Body of pancreas (tissue), 4 donors: ENCODE measurements around the gene KIF1A. TPM values are rescaled to one million over a fixed set of nuclear protein-coding genes. Genes with fewer than 3 reads are reported as not detected.

Experiments
- ATAC-seq: fragments of 150-250 bp; one replicate; pipeline ENCODE4 v1.9.1; 2016
- DNase-seq, 4 donors: peaks; one replicate each; pipeline ENCODE4 v3.0.0-alpha.2; 2019
- H3K27ac ChIP-seq, 4 donors: fragments of 200-600 bp; sonication (generic); 1 replicate in 3 of 4; 2 replicates in 1 of 4; pipeline versions ENCODE4 v1.5.1 to v1.6.1; 2016 to 2019; ENCODE audit warnings: mild to moderate bottlenecking in 1 of 4, mixed read lengths in 1 of 4, moderate library complexity in 1 of 4
- H3K27me3 ChIP-seq, 2 donors: fragments of 200-600 bp; sonication (generic); one replicate each; pipeline ENCODE4 v1.6.0; 2016; ENCODE audit warnings: mild to moderate bottlenecking in 1 of 2
- H3K36me3 ChIP-seq, 2 donors: fragments of 200-600 bp; sonication (generic); replicated peaks in 1 of 2; 2 replicates each; pipeline ENCODE4 v1.5.1; 2016; ENCODE audit warnings: low read depth in 2 of 2; ENCODE audit not compliant: insufficient read depth in 1 of 2
- H3K4me1 ChIP-seq: fragments of 200-600 bp; sonication (generic); one replicate; pipeline ENCODE4 v1.6.0; 2016
- H3K4me3 ChIP-seq, 2 donors: fragments of 200-600 bp; sonication (generic); 1 replicate in 1 of 2; 2 replicates in 1 of 2; pipeline ENCODE4 v1.5.1; 2016 to 2019
- H3K9me3 ChIP-seq, 3 donors: fragments of 200-600 bp; sonication (generic); 1 replicate in 2 of 3; 2 replicates in 1 of 3; pipeline ENCODE4 v1.5.1; 2016
- CTCF ChIP-seq, 7 experiments: fragments of 450-650 bp in 4 of 7; fragments of 200-600 bp in 3 of 7; sonication (generic) in 3 of 7; IDR thresholded peaks; one replicate each; pipeline ENCODE4 v1.5.1; 2016 to 2019; ENCODE audit warnings: antibody characterized with exemption in 7 of 7
- POLR2A ChIP-seq, 3 donors: fragments of 450-650 bp; IDR thresholded peaks; one replicate each; pipeline ENCODE4 v1.6.1; 2016; ENCODE audit warnings: antibody characterized with exemption in 3 of 3, mild to moderate bottlenecking in 2 of 3
- WGBS, 2 donors: methylation state at CpG; one replicate each; pipeline ENCODE4 v1.1.5; 2017; 5-methylcytosine and 5-hydroxymethylcytosine counted together
- intact Hi-C: fragments of 100-400 bp; cut with DNase I; formaldehyde crosslinking; loops from one replicate; pipeline ENCODE4 v1.15.1; 2023
- total RNA-seq, 2 donors: library from RNA; depleted of rRNA; stranded (reverse); fragments of >200 nt; gene quantifications; one replicate each; pipeline ENCODE4 v1.1.0, GENCODE V29; 2016

The KIF1A gene
- total RNA-seq, 2 donors from 2014 or later, result 51.9 to 79.1 TPM

GRCh38 chr2:240739797-240740196, 80.2 kb downstream of the KIF1A start:
- WGBS, 2 donors, result 86 to 94% methylated on average over 14 to 16 of the region's 16 CpGs
- H3K9me3 ChIP-seq, result no peaks in the 10 kb centered on the region
- TF ChIP-seq CTCF (IDR thresholded peaks at IDR 0.05), result no peak
- no peak for TF ChIP-seq POLR2A (IDR thresholded peaks at IDR 0.05)
- H3K36me3 ChIP-seq, result no peaks in the 10 kb centered on the region
- no peaks in the 10 kb centered on the region for H3K4me1 ChIP-seq
- intact Hi-C loops, result no loop called here
- H3K27me3 ChIP-seq, result no peaks in the 10 kb centered on the region
- no peak overlapping the region for H3K27ac ChIP-seq
- ATAC-seq, result no peak
- DNase-seq, result no peak
- no peak overlapping the region for H3K4me3 ChIP-seq

DNA sequence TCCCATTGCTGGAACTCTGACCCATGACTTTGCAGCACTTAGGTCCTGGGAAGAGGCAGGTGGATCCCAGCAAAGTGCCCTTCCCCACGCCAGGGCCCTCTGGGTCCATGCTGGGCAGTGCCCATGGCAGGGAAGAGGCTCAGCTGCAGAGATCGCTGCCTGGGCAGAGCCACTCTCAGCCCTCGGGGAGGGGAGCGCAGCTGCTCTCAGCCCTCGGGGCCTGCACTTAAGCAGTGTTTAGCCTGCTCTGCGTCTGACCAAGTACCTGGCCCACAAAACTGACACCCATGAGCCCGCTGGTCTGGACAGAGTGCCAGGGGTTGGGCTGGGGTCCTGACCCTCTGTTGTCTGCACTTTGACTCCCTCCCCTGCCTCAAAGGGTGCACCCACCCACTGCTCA, 82.1 kb downstream of the KIF1A start:
- DNase-seq (no peak), ATAC-seq (no peak)
- H3K36me3 ChIP-seq, result no peaks in the 10 kb centered on the region
- H3K9me3 ChIP-seq, result no peaks in the 10 kb centered on the region
- 80 to 83% methylated on average over 2 to 7 of the region's 7 CpGs for WGBS, 2 donors
- no peaks in the 10 kb centered on the region for H3K27me3 ChIP-seq
- no peak for TF ChIP-seq POLR2A (IDR thresholded peaks at IDR 0.05)
- TF ChIP-seq CTCF (IDR thresholded peaks at IDR 0.05), result no peak
- H3K4me3 ChIP-seq, result no peak overlapping the region
- H3K4me1 ChIP-seq, result no peaks in the 10 kb centered on the region
- H3K27ac ChIP-seq, result no peak overlapping the region
- intact Hi-C loops, result no loop called here

- Histone ChIP-seq H3K9me3 (no peaks in the 10 kb centered on the region), H3K36me3 (no peaks in the 10 kb centered on the region), H3K27me3 (no peaks in the 10 kb centered on the region), H3K27ac (no peak overlapping the region), H3K4me1 (no peaks in the 10 kb centered on the region), H3K4me3 (no peak overlapping the region)
- intact Hi-C loops, result no loop called here
- ATAC-seq (no peak), DNase-seq (no peak)
- TF ChIP-seq CTCF (IDR thresholded peaks at IDR 0.05) (no peak), POLR2A (IDR thresholded peaks at IDR 0.05) (no peak)
- WGBS, 2 donors, result 60 to 96% methylated on average over 5 of the region's 5 CpGs
These were observed 82.5 kb downstream of the KIF1A start for GRCh38 chr2:240737512-240737911.

GRCh38 chr2:240736281-240737250, 83.5 kb downstream of the KIF1A start:
- Histone ChIP-seq H3K4me3 (no peak overlapping the region), H3K36me3 (no peaks in the 10 kb centered on the region), H3K4me1 (no peaks in the 10 kb centered on the region), H3K27me3 (no peaks in the 10 kb centered on the region), H3K27ac (no peak overlapping the region), H3K9me3 (no peaks in the 10 kb centered on the region)
- no peak for ATAC-seq
- intact Hi-C loops, result no loop called here
- 82 to 87% methylated on average over 12 to 32 of the region's 35 CpGs for WGBS, 2 donors
- TF ChIP-seq CTCF (IDR thresholded peaks at IDR 0.05) (no peak), POLR2A (IDR thresholded peaks at IDR 0.05) (no peak)
- DNase-seq, result no peak

GRCh38 chr2:240735476-240735875, 84.5 kb downstream of the KIF1A start:
- intact Hi-C loops, result no loop called here
- TF ChIP-seq POLR2A (IDR thresholded peaks at IDR 0.05), result no peak
- TF ChIP-seq CTCF (IDR thresholded peaks at IDR 0.05), result no peak
- WGBS, 2 donors, result 82 to 91% methylated on average over 9 to 10 of the region's 10 CpGs
- Histone ChIP-seq H3K9me3 (no peaks in the 10 kb centered on the region), H3K4me3 (no peak overlapping the region), H3K27me3 (no peaks in the 10 kb centered on the region), H3K36me3 (no peaks in the 10 kb centered on the region), H3K4me1 (no peaks in the 10 kb centered on the region), H3K27ac (no peak overlapping the region)
- ATAC-seq (no peak), DNase-seq (no peak)
